ENCODE data around the gene HSD11B1L.
"Not testable (repeated sequence)": the region's sequence is repeated elsewhere in the genome, so short reads cannot be mapped to it uniquely, and the experiment has no call there.

HSD11B1L gene

DNA sequence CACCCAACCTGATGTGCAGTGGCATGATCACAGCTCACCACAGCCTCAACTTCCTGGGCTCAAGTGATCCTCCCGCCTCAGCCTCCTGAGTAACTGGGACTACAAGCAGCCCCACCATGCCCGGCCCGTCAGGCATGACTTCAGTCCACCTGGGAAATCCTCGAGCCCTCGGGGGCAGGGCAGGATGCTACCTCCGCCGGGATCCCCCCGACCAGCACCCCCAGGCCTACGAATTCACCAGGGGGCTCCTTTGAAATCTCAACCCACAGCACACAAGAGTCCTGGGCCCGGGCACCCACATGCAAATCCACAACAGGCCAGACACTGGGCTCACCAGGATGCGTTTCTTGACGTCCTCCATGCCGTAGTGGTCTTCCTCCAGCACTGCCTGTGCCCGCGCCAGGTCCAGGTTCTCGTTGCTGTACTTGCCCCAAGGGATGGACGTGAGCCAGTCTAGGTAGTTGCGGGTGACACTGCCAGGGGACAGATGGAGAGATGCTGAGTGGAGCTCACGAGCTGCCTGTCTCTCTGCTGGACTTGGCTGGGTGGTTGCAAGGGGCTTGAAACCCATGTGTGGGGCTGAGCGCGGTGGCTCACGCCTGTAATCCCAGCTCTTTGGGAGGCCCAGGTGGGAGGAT is 19.7 kb downstream of the HSD11B1L start:
- in situ Hi-C loops (cut with HindIII; ENCODE audit: low pct_unique_long_range_greater_than_20kb, low sequenced_read_pairs) = no loop called here
- DNase-seq (ENCODE audit: low read depth in 1 of 2, low spot score in 1 of 2) = no peak

DNA sequence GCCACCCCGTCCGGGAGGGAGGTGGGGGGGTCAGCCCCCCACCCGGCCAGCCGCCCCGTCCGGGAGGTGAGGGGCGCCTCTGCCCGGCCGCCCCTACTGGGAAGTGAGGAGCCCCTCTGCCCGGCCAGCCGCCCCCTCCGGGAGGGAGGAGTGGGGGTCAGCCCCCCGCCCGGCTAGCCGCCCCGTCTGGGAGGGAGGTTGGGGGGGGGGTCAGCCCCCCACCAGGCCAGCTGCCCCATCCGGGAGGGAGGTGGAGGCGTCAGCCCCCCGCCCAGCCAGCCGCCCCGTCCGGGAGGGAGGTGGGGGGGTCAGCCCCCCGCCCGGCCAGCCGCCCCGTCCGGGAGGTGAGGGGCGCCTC is 21.2 kb downstream of the HSD11B1L start:
- DNase-seq (ENCODE audit: low read depth in 1 of 2, low spot score in 1 of 2); in situ Hi-C loops (cut with HindIII; ENCODE audit: low pct_unique_long_range_greater_than_20kb, low sequenced_read_pairs): not testable (repeated sequence)

More for the DNA sequence above, 19.7 kb downstream of the HSD11B1L start:
- TF ChIP-seq JUND (IDR thresholded peaks at IDR 0.05; ENCODE audit: low read depth) = no peak

DNA sequence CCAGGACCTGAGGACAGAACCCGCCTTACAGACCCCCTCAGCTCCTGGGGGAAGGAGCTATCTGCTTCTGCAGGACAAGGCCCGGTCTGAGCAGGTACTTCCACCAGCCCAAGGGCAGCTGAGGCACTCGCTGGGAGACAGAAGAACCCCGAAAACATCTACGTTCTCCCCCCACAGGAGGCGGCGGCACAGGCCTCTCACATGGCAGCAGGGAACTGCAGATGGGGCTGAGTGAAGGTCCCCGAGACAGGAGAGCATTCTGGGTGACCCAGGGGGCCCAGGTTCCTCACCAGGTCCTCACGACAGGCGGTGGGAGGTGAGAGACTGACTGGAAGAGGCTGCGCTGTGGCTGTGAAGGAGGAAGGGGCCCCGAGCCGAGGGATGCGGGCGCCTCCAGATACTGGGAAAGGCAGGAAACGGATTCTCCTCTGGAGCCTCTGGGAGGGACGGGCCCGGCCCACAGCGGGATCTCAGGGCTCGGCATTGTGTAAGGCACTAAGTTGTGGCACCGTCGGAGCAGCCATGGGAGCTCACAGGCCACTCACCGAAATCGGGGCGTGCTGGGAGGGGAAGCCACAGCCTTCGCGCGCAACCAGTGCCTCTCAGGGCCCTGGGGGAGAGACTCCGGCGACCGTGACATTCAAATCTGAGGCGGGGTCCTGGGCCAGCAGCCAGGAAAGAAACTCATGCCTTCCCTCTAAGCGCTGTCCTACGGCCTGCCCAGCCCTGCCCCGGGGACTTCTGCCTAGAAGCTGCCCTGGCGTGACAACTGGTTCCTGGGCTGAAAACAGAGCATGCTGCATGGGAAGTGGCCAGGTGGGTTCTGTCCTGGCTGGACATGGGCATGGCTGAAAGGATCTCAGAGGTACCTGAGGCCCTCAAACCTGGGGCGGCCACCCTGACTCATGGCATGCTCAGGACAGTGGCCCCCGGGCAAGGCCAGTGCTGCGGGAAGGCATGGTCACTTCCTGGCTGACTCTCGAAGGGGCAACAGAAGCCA is 23.3 kb downstream of the HSD11B1L start:
- no peak for TF ChIP-seq JUND (IDR thresholded peaks at IDR 0.05; ENCODE audit: low read depth)
- no peak for DNase-seq (ENCODE audit: low read depth in 1 of 2, low spot score in 1 of 2)
- in situ Hi-C loops (cut with HindIII; ENCODE audit: low pct_unique_long_range_greater_than_20kb, low sequenced_read_pairs) = no loop called here

DNA sequence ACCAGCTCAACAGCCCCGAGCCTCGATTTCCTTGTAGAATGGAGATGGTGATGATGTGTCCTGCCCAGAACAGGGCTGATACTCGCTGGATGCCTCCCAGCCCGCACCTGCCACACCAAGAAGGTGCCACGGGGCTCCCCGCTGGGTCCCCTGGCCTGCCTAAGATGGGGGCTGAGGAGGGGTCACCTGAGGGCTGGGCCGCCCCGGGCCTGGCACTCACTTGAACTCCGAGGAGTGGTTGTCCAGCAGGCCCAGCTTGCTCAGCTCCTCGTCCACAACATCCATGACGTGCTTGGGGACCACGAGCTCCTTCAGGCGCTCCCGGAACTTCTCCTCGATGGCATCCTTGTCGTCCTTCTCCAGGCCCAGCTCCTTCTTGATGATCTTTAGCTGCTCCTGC is 24.7 kb downstream of the HSD11B1L start:
- TF ChIP-seq JUND (IDR thresholded peaks at IDR 0.05; ENCODE audit: low read depth) = no peak
- DNase-seq (ENCODE audit: low read depth in 1 of 2, low spot score in 1 of 2) = no peak
- in situ Hi-C loops (cut with HindIII; ENCODE audit: low pct_unique_long_range_greater_than_20kb, low sequenced_read_pairs) = no loop called here

DNA sequence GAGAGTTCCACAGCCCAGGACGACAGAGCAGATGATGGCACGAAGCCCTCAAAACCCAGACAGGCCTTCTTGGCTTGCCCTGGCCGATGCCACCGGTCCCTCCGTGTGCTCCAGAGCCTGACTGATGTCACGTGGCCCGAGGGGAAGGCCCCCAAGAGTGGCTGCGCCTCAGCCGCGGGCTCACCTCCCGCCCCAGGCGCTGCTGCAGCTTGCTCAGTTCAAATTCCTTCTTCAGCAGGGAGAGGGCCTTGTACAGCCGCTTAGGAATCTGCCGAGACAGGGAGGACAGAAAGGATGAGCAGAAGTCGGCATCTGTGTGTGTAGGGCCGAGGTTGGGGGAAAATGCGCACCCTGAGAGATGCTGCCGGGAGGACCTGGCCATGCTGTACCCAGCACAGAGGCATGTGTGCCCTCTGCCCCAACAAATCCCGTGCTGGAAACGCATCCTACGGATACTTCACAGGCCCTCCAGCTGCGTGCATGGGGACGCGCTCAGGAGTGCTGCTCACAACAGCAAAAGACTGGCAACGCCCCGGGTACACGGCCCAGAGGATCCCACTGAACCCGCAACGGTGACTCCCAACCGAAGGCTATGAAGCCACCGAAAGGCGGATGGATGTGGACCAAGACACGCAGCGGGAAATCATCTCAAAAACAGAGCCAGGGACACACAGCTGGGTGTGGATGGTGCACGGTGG is 26.2 kb downstream of the HSD11B1L start:
- no peak for TF ChIP-seq JUND (IDR thresholded peaks at IDR 0.05; ENCODE audit: low read depth)
- no peak for DNase-seq (ENCODE audit: low read depth in 1 of 2, low spot score in 1 of 2)
- in situ Hi-C loops (cut with HindIII; ENCODE audit: low pct_unique_long_range_greater_than_20kb, low sequenced_read_pairs) = no loop called here

DNA sequence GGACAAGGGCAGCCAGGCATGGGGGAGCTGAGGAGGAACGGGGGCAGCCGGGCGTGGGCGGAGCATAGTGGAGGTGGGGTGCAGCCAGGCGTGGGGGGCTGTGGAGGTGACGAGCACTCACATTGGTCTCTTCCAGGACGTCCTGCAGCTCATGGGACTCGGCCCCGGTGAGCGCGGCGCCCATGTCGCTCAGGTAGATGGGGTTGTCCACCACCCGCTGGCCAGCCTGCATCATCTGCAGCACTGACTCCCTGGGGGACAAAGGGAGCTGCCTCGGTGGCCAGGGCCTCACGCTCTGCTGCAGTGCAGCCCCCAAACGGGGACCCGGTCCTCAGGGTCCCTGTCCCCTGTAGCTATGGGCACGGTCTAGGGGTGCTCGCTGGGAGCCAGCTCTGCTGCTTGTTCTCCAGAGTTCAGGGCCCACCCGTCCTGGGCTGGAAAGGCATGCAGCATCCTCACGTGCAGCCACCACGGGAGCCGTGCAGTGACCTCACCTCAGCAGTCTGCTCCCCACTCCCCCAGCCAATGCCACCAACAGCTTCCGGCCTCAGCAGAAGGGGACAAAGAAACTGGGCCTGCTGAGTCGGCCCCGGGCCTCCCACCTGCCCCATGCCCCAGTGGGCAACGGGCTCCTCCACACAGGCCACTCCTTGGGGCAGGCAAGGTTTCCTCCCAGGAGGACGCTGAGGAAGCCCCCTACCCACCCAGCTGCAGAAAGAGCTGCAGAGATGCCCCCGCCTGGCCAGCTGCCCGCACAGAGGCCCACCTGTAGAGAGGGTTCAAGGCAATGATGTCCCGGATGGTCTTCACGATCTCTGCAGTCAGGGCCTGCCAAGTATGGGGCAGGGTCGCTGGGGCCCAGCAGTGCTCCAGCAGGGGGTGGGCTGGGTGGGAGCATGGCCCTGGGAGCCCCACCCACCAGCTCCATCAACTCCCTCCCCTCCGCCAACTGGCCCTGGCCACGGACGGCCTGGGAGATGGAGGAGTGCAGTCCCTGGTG is 27.0 kb downstream of the HSD11B1L start:
- no peak for DNase-seq (ENCODE audit: low read depth in 1 of 2, low spot score in 1 of 2)
- in situ Hi-C loops (cut with HindIII; ENCODE audit: low pct_unique_long_range_greater_than_20kb, low sequenced_read_pairs) = no loop called here
- no peak for TF ChIP-seq JUND (IDR thresholded peaks at IDR 0.05; ENCODE audit: low read depth)

DNA sequence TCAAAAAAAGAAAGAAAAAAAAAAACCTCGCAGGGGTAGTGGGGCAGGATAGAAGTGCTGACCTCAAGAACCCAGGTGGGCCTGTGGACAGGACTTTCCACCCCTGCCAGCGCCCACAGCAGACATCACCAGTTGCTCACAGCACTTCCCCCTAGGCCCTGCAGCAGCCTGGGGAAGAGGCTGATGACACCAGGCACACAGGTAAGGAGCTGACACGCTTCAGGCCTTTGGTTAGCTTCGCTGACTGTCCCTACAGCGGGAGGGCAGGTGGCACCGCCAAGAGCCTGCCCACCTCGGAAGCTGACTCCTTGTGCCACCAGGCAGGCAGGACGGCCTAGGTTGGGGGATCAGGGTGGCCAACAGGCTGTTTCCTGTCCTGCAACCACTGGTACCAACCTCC is 30.2 kb downstream of the HSD11B1L start:
- no peak for DNase-seq (ENCODE audit: low read depth in 1 of 2, low spot score in 1 of 2)
- in situ Hi-C loops (cut with HindIII; ENCODE audit: low pct_unique_long_range_greater_than_20kb, low sequenced_read_pairs) = no loop called here
- no peak for TF ChIP-seq JUND (IDR thresholded peaks at IDR 0.05; ENCODE audit: low read depth)

DNA sequence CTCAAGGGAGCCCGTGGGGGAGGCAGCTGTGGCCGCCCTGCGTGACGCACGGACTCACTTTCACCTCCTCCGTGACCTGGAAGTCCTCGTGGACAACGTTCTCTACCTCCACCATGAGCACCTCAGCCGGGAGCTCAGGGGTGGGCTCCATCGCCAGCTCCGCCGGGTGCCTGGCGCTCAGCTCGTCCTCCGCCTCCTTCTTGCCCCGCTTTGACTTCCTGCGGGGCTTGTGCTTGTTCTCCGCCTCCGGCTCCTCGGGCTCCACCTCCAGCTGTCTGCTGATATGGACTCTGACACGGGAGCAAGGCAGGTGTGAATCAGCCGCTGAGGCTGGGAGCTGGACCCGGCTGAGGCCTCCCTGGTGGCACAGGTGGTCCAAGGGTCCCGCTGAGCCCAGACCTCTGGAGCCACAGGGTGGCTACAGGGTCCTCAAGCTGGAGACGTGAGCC is 30.9 kb downstream of the HSD11B1L start:
- TF ChIP-seq JUND (IDR thresholded peaks at IDR 0.05; ENCODE audit: low read depth) = no peak
- DNase-seq (ENCODE audit: low read depth in 1 of 2, low spot score in 1 of 2) = no peak
- in situ Hi-C loops (cut with HindIII; ENCODE audit: low pct_unique_long_range_greater_than_20kb, low sequenced_read_pairs) = no loop called here

DNA sequence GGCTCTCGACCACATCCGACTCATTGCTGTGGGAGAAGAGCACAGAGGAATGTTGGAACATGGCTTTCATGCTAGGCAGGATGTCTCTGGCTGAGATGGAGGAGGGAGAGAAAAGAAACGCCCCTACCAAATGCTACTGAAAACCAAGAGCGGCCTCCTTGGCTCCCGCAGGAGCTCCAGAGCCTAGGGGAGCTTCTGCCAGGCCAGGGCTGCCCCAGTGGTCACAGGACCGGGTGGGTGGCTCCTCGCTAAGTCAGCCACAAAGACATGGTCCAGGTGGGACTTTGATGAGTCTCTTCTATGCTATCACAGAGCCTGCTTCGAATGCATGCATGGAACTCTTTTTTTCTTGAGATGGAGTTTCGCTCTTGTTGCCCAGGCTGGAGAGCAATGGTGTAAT is 32.4 kb downstream of the HSD11B1L start:
- TF ChIP-seq JUND (IDR thresholded peaks at IDR 0.05; ENCODE audit: low read depth) = no peak
- in situ Hi-C loops (cut with HindIII; ENCODE audit: low pct_unique_long_range_greater_than_20kb, low sequenced_read_pairs) = no loop called here
- no peak for DNase-seq (ENCODE audit: low read depth in 1 of 2, low spot score in 1 of 2)

DNA sequence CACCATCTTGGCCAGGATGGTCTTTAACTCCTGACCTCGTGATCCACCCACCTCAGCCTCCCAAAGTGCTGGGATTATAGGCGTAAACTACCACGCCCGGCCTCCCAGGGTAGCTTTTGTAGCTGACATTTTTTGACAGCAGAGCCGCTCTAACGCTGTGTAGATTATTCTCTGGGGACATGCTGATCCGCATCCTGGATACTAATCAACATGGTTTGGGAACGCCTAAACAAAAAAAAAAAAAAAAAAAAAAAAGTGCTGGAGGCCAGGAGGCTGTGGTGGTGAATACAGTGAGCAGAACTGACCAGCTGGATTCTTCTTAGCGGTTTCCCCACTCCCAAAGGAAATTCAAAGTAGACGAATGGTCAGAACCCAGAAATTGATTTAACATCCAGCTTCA is 34.0 kb downstream of the HSD11B1L start:
- in situ Hi-C loops (cut with HindIII; ENCODE audit: low pct_unique_long_range_greater_than_20kb, low sequenced_read_pairs) = no loop called here
- no peak for DNase-seq (ENCODE audit: low read depth in 1 of 2, low spot score in 1 of 2)
- TF ChIP-seq JUND (IDR thresholded peaks at IDR 0.05; ENCODE audit: low read depth) = no peak

DNA sequence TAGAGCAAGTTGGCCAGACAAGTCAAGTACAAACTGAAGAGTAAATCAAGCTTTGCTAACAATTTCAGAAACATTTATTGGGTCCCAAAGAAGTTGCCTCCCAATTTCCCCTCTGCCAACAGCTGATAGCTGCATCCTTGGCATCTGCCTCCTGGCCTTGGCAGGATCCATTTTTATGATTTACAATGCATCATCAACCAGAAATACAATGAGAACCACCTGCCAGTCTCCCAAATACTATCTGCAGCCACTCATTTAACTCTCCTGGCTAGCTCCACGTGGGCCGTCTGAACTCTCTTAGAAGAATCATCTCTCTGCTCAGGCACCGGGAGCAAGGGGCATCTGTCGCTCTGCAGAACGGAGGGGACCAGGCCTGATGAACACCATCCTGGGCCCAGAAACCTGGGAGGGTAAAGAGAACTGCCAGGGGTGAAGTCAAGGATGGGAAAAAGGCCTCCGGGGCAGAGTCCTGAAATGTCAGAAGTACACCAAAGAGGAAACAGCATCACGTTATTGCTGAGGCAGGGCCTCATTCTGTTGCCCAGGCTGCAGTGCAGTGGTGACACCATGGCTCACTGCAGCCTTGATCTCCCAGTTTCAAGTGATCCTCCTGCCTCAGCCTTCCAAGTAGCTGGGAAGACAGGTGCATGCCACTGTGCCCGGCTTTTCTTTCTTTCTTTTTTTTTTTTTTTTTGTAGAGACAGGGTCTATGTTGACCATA is 36.5 kb downstream of the HSD11B1L start:
- DNase-seq (ENCODE audit: low read depth in 1 of 2, low spot score in 1 of 2) = no peak
- no peak for TF ChIP-seq JUND (IDR thresholded peaks at IDR 0.05; ENCODE audit: low read depth)
- in situ Hi-C loops (cut with HindIII; ENCODE audit: low pct_unique_long_range_greater_than_20kb, low sequenced_read_pairs) = no loop called here
